IPS-18c (cell line): ENCODE results near the gene ESPL1.

Experiments
- H3K4me3 ChIP-seq: 2 replicates; pipeline ENCODE4 v1.7.0; 2013; ENCODE audit warnings: low read depth, mild to moderate bottlenecking, low read length, moderate library complexity; ENCODE audit not compliant: insufficient read depth
- H3K9me3 ChIP-seq: one replicate; pipeline ENCODE4 v1.6.1; 2013; ENCODE audit warnings: mild to moderate bottlenecking, low read length, moderate library complexity; ENCODE audit not compliant: control insufficient read depth, insufficient read depth

Gene ESPL1

GRCh38 chr12:53227836-53228235 is 40.3 kb upstream of the ESPL1 start:
- H3K9me3 ChIP-seq = no peaks in the 10 kb centered on the region
- no peak overlapping the region for H3K4me3 ChIP-seq

DNA sequence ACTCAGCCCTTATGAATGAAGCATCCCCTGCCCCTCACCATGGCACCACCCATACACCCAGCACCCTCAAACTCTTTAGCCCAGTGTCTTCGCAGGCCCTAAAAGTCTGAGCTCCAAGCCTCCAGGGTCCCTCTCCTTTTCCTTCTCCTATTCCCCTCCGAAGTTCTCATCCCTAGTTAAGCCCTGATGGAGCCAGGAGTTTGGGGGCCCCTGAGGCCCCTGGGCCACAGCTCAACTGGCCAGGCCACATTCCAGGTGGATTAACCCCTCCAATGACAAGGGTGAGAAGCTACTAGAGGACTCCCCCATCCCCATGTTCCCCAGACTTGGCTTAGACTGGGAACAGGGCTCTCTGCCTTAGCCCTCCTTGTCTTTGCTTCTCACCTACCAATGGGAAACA is 38.6 kb upstream of the ESPL1 start:
- Histone ChIP-seq H3K4me3 (no peak overlapping the region; the same call in 1 of the 2 replicates), H3K9me3 (no peaks in the 10 kb centered on the region)

DNA sequence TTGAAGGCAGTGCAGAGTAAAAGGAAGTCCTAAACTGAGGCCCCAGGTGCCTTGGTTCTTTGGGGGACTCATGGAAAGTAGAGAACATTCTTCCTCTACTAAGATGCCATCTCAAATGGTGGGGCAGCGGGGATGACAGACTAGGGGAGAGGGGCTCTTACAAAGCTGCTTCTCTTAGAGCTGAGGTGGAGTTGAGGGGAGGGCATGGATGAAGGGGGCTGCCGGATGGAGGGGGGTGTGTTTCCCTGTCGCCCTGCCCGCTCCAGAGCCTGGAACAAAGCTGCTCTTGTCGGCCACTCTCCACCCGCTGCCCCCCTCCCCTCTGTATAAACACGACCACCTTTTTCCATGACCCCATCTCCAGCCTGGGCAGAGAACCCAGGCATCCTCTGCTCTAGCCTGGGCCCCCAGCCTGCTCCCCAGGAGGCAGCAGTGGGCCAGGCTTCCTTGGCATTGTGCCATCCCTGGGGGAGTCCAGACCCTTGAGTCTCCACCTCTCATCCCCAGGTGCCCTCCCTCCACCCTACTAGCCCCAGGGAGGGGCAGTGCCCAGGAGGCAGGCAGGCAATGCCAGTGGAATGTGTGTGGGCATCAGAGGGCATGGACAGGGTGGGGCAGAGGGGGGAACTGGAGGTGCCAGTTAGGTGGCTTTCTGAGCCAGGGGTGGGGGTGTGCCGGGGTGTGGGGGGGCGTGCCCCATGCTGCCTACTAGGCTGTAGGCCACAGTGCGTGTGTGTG is 37.8 kb upstream of the ESPL1 start:
- no peak overlapping the region for H3K4me3 ChIP-seq
- H3K9me3 ChIP-seq = peaks cover 1% of the 10 kb centered on the region

DNA sequence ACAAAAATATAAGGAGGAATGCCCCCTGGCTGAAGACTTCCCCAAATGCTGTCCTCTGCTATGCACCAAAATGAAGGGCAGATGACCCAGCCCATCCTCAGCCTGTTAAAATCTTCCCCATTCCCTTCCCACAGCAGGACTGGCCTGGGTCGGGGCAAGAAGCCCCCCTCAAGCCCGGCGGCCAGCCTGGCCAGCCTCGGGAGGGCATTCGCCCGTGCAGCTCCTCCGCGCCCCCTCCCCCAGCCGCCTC is 36.5 kb upstream of the ESPL1 start:
- H3K9me3 ChIP-seq = peaks cover 3% of the 10 kb centered on the region

DNA sequence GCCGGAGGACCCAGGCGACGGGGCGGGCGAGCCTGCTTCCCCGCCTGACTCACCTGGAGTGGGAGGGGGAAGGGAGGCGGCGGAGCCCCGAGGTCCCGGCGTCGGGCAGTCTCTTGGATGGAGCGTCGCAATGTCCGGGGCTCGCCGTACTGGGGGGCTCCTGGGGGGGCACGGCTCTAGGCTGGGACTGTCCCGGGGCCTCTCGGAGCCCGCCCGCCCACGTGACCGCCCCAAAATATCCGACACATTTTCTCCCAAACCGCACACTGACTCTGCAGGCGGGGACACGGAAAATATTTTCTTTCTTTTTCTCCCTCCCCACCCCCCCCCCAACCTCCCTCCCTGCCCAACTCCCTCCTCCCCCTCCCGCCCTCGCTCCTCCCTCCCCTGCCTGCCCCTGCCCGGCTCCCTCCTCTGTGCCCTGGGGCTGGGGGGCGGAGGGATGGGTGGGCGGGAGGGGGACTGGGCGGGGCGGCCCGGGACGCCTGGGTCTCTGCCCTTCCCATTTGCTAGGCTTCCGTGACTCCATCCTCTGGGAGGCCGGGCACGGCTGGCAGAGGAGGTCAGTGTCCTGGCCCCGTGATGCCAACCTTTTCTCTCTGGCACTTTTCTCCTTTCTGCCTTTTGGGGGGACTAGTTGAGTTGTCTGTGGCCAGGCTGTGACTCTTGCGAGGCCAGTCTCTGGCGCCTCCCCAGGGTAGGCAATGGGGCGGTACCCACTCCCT is 36.0 kb upstream of the ESPL1 start, which contains the start of gene RARG:
RARG (minus strand) TSS at position 289 of the 725 bp plus-strand sequence. CDS start 4,664 bp downstream, outside the sequence.
- H3K4me3 ChIP-seq = peak within 1 kb of the TSS; percentile 72
- H3K9me3 ChIP-seq = peaks cover 3% of the 10 kb centered on the region

More for the DNA sequence above, 36.5 kb upstream of the ESPL1 start:
- H3K4me3 ChIP-seq = peak overlapping the region; percentile 72

DNA sequence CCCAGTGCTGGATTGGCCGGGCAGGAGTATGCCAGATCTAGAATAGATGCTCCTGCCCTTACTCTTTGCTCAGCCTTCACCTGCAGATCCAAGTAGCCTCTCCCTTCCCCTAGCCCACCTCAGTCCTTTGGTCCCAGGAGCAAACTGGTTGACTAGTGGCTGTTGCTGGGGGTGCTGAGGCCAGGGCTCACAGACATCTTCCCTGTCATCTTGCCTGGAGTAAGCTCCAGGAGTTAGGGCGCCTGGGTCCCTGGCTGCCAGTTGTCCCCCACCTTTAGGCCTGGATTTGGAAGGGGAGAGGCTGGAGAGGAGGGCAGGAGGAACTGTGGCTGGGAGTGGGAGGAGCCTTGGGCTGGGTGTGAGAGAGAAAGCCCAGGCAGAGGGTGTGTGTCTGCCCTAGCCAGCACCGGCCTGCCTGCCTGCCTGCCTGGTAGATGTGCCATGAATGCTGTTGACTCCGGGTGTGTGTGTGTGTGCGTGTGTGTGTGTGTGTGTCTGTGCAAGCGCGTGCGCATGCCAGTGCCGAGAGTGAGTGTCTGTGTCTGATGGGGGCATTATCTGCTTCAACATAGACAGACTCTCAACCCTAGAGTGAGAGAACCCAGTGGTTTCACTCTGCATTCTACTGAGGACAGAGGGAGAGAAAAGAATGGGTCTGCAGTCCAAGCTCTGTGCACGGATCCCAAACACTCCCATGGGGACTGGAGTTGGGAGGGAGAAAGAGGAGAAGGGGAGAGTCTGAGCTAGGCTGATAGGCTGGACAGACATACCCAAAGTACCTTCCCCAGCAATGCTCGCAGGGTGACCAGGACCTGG is 35.2 kb upstream of the ESPL1 start:
- Histone ChIP-seq H3K9me3 (peaks cover 3% of the 10 kb centered on the region), H3K4me3 (peak overlapping the region; percentile 49; the same call in 1 of the 2 replicates)

GRCh38 chr12:53233671-53234121 is 34.4 kb upstream of the ESPL1 start:
- peaks cover 3% of the 10 kb centered on the region for H3K9me3 ChIP-seq
- H3K4me3 ChIP-seq = peak overlapping the region; percentile 29; the same call in 1 of the 2 replicates

DNA sequence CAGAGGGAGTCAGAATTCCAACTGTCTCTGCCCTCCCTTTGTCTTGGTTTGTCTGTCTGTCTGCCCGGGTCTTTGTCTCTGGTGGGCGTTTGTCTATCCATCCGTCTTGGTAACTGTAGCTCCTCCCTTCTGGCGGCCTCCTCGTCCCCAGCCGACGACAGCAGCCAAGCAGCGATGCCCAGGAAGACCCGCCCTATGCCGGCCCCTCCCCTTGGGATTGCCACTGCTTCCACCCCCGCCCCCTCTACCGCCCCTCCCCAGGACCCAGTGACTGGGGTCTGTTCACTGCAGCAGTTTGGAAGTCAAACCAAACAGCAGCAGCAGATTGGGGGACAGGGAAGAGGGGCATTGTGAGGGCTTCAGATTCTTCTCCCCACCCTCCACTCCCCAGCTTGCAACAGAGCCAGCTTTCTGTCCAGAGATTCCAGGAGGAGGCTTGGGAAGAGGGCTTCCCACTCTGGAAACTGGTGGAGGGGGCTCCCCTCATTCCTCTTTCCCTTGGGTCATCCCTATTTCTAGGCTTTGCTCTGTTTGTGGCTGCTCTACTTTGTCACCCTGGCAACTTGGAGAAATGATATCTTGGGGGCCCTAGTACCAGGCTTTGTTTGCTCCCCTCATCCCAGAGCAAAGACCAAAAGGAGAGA is 33.7 kb upstream of the ESPL1 start:
- Histone ChIP-seq H3K9me3 (peaks cover 3% of the 10 kb centered on the region), H3K4me3 (peak overlapping the region; percentile 29; the same call in 1 of the 2 replicates)

DNA sequence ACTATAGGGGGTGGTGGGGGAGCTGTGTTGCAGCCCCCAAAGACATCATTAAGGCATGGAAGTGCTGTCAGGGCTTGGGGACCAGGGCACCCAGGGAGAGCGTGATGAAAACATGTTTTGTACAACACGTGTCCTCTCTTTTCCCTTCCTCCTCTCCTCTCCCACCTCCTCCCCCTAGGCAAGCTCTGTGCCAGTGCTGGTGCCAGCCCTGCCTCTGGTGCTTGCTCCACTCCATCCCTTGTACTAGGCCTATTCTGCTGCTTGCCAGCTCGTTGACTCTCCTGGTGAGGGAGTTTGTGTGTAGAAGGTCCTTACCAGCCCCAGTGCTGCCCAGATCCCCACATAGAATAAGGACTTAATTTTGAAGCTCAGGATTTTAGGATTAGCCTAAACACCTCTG is 32.9 kb upstream of the ESPL1 start:
- Histone ChIP-seq H3K4me3 (no peak overlapping the region), H3K9me3 (peaks cover 3% of the 10 kb centered on the region)

DNA sequence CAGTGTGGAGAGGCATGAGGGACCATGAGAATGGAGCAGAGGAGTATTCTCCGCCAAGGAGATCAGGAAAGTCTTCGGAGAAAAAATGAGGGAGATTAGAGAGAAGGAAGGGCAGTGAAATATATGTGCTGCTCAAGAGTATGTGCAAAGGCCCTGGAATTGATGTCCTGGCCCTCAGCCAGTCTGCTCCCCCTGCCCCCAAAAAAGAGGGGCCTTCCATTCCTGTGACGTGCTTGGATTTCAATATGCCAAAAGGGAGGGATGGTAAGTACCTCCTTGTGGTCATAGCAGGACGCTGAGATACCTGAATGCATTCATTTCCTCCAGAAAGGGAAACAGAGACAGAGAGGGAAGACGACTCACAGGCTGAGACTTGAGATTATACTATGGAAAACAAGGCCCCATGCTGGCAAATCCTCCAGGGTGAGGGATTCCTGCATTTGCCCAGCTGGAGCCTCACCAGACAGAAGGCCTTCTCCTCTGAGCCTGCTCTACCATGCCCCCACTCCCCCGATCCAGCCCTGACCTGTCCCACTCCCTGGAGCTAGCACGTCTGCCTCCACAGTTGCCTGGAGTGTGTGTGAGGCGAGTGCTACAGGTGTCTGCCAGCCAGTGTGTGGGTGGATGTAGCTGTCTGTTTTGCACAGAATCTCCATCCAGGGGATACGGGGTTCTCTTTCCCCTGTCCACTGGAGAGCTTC is 32.2 kb upstream of the ESPL1 start:
- peaks cover 3% of the 10 kb centered on the region for H3K9me3 ChIP-seq
- no peak overlapping the region for H3K4me3 ChIP-seq

GRCh38 chr12:53236443-53237111 is 31.5 kb upstream of the ESPL1 start:
- H3K9me3 ChIP-seq = peaks cover 3% of the 10 kb centered on the region
- no peak overlapping the region for H3K4me3 ChIP-seq

GRCh38 chr12:53239643-53240258 is 28.3 kb upstream of the ESPL1 start:
- Histone ChIP-seq H3K4me3 (no peak overlapping the region), H3K9me3 (peaks cover 3% of the 10 kb centered on the region)

DNA sequence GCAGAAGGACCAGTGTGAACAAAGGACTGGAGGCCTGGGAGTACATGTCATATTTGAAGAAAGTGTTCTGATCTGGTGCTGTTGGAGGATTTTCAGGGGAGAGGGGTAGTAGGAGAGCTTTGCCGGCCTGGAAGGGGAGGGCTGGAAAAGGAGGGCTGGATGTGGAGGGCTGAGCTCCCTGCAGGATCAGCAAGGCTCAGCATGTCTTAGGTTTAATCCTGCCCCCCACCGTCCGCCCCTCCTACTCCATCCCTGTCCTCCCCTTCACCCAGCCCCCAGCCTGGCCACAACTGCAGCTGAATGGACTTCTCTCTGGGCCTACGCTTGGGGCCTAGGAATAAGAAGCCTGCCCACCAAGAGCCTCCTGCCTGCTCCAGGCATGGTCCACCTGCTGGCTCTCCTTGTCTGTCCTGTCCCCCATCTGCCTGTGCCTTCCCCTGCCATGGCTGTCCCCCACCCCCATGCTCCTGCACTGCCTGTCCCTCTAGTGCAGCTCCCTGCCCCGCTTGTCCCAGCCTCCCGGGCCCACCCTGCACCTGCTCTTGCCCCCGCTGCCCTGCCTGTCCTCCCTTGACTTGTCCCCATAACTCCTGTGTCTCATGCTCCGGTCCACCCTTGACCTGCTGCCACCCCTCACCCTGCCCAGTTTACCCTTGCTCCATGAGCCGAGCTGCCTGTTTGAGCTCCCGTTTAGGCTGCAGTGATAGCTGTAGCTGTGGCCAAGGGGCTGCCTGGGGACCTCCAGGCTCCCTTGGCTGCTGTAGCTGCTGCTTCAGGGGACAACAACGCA is 26.3 kb upstream of the ESPL1 start:
- Histone ChIP-seq H3K9me3 (no peaks in the 10 kb centered on the region), H3K4me3 (no peak overlapping the region)

DNA sequence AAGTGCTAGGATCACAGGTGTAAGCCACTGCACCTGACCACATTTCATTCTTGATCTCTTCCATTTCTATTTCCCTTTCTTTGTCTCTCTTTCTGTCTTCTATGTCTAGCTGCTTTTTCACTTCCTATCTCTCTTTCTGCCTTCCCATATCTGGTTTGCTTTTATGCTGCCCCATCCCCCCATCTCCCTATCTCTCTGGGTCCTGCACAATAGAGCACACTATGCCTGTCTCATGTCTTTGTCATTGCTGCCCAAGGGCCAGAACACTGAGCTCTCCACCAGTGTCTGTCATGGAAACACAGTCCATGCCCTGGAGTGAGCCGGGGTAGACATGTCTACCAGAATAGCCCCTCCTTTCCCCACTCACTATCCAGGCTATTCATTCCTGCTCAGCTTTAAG is 23.8 kb upstream of the ESPL1 start:
- no peaks in the 10 kb centered on the region for H3K9me3 ChIP-seq
- no peak overlapping the region for H3K4me3 ChIP-seq

DNA sequence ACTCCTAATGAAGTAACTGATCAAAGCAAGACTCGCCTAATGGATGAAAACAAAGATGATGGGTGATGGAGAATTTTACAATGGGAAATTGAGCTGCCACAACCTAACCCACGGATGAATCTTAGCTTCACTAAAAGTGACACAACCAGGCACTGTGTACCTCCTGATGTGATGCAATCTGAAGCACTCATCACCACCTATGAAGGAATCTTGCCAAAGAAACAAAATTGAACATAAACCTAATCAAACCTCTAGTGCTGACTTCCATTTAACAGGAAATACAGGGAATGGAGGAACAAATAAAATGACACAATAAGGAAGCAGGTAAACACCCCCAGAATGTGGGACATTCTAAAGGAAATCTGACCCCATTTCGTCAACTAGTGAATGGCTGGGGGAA is 22.8 kb upstream of the ESPL1 start:
- no peak overlapping the region for H3K4me3 ChIP-seq

More for the DNA sequence above, 22.8 kb upstream of the ESPL1 start:
- no peaks in the 10 kb centered on the region for H3K9me3 ChIP-seq
